HuH-7.5 (cell line): Measurements from ENCODE around the gene DIS3L2.
A peak's percentile ranks its signal among the peaks of the same experiment; 100 is the strongest.
"Not testable (repeated sequence)": the region's sequence is repeated elsewhere in the genome, so short reads cannot be mapped to it uniquely, and the experiment has no call there.

Source experiments
- DNase-seq: peaks from one replicate; pipeline ENCODE4 v3.0.0; 2011; ENCODE audit warnings: low spot score

DIS3L2 gene

GRCh38 chr2:232321156-232321816, 359.8 kb downstream of the DIS3L2 start:
- DNase-seq, result no peak

GRCh38 chr2:232321817-232322559, 360.5 kb downstream of the DIS3L2 start:
- DNase-seq, result no peak

DNA sequence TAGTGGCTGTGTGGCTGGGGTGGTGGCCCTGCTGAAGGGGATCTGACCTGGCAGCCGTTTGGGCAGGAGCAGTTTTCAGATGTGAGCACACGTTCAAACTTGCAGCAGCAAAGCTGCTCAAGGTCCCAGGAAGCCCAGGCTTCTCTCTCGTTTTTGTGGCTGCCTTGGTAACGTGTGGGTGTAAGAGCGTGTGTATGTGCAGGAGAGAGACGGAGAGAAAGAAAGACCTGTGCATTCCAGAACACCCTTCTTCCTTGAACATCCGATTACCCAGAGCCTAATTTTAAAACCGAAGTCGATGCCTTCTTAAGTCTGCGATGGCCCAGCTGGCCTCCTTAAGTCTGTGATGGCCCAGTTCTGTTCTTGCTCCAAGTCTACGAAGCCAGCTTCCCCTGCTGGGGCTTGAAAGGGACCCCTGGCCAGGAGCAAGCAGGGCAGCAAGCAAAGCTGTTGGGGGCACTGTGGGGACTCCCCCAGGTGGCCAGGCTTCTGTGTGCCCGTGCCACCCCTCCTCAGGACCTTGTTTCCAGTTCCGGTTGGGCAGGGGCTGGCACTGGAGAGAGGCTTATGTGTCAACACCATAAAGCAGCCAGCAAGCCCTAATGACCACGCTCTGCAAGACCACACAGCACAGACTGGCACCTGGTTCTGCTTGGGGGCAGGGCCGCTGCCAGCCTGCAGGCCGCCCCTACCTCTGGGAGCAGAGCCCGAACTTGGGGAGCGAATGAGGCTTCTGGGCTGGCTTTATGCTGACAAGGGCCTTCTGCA, 361.2 kb downstream of the DIS3L2 start:
- DNase-seq, result no peak

- no peak for DNase-seq
Observed at GRCh38 chr2:232323328-232323650, 361.8 kb downstream of the DIS3L2 start.

GRCh38 chr2:232323967-232324366, 362.5 kb downstream of the DIS3L2 start:
- not testable (repeated sequence) for DNase-seq

GRCh38 chr2:232324778-232325177, 363.3 kb downstream of the DIS3L2 start:
- no peak for DNase-seq

- no peak for DNase-seq
Observed at GRCh38 chr2:232325324-232326273, 364.1 kb downstream of the DIS3L2 start.

DNA sequence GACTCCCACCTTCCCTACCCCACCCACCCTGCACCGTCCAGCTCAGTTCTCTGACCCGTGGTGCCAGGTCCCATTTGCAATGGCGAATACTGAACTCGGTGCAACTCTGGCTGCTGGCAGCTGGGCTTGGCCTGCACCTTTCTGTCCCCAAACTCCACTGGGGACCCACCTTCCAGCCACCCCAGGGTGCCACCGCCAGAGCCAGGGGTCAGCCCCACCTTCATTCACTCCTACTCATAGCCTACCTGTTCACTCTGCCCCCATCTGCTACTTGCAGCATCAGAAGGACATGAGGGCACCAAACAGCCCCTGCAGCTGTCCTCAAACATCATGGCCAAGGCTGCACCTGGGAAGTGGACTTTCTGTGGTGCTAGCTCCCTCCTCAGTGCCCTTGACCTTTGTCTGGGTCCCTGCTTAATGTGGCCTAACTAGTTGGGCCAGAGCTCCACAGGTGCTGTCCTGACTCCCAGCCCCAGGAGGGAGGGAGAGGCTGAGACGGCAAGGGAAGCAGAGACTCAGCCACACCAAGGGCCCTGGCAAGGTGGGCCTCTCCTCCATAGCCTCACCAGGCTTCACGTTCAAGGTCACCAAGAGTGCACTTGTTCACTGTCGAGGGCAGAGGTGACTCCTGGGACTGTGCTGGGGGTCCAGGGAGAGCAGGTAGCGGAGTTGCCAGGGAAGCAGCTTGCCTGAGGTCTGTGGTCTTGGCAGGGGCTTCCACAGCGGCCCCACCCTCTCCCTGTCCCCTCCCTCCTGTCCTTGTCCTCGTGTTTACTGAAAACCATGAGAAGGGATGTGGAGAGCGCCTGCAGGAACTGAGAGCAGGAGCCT, 365.0 kb downstream of the DIS3L2 start:
- not testable (repeated sequence) for DNase-seq

GRCh38 chr2:232327105-232328031, 365.9 kb downstream of the DIS3L2 start:
- peak; percentile 82 for DNase-seq

GRCh38 chr2:232328032-232328422, 366.5 kb downstream of the DIS3L2 start:
- DNase-seq, result no peak

DNA sequence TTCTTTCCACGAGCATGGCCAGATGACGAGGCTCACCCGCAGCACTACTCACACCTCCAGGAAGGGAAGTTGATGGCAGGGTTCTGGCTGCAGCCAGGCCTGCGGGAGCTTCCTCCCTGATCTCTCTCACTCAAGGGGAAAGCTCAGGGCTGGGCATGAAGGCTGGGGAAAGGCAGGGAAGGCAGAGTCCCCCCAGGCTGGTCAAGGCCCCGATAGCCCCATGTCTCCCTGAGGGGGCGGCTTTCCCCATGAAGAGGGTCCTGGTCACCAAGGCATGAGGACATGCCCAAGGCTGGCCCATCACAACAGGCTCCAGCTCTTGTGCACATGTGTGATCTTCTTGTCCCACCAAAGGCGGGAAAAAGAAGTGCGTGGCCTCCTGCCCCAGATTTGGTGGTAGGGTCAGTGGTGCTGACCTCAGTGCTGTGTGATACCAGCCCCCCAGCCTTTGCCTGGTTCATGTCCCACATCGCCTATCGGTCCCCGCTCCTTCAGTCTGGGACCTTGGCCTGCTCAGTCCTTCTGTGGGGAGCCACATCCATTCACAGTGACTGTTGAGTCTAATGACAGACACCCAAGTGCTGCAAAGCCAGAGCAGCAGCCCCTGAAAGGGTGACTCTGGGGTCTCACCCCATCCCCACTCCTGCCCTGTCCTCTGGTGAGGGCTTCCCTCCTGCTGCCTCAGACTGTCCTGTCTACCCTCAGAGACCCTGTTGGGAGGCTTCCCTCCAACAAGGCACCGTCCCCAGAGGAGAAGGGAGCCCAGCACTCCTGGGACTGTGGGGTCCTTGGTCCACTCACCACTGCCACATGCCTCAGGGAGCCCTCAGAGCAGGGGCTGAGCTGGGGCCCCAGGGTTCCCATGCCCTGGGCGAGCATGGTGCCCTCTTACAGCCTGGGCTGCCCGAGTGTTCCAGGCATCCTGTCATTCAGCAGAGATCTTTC, 367.3 kb downstream of the DIS3L2 start:
- no peak for DNase-seq

DNA sequence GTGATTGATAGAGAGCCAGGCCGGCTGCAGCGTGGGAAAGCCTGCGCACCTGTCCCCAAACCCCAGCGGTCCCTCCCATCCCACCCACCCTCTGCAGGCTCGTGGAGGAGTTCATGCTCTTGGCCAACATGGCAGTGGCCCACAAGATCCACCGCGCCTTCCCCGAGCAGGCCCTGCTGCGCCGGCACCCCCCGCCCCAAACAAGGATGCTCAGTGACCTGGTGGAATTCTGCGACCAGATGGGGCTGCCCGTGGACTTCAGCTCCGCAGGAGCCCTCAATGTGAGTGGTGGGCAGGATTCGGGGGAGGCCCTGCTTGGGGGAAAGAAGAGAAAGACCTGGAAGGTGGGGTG, 368.2 kb downstream of the DIS3L2 start:
- no peak for DNase-seq

DNA sequence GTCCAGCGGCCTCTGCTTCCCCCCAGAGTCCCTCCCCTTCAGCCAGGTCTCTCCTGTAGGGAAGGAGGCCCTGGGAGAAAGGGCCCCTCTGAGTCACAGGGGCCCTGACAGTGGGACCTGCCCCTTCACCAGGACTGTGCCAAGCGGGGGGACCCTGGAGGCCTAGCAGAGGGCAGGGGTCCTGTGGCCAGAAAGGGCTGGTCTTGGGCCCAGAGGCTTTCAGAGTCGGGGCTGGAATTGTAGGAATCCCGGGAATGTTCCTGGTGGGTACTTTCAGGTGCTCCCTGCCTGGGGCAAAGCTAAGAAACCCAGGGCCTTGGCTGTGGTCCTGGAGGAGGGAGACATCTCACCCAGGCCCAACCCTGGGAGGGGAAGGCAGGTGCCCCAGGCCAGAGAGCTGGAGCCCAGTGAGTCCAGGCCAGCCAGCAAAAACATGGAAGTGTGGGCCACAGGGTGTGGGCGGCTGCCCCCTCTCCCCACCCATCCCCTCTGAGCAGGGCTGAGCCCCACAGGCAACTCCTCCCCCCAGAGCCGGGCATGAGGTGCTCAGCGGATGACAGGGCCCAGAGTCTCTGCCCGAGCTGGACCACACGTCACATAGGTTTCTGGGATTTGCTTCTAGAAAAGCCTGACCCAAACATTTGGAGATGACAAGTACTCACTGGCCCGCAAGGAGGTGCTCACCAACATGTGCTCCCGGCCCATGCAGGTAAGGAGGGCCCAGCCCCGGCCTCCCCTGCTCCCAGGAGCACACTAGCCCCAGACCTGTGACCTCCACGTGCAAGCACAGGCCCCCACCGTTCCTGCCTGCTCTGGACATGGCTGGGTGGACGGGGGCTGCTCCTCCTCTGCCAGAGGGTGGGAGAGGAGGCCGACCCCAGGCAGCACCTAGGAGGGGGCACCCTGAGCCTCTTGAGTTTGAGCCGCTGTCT, 368.8 kb downstream of the DIS3L2 start:
- DNase-seq, result no peak

DNA sequence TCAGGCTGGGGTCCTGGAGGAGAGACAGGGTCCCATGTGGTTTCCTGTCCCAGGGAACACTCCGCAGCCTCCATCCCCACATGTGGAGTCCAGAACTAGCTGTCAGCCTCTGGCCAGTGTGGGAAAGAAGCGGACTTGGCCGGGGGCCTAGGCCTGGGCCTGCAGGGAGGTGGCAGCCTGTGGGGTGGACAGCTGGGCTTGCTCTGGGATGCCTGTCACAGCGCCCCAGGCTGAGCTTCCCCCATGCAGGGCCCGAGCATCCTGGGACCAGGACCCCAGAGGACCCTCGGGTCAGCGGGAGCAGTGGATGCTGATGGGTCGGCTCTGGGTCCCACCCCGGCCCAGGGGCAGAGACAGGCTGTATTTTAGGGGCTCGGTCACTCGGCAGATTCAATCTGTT, 369.5 kb downstream of the DIS3L2 start:
- DNase-seq, result not testable (repeated sequence)

DNA sequence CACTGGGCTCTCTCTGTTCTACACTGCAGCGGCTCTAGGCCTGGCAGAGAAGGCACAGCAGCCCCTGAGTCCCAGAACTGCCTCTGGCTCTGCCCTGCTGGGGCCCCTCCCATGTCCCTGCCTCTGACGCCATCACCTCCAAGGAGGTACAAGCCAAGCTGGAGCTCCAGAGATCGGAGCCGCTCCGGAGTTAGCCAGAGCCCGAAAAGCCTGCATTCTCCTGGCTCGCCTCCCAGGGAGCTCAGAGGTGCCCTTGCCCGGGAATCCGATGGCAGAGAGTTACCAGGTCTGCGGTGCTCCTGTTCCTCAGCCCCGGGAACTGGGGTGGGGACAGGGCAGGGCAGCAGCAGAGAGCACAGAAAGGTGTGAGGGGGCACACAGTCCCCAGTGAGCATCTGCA, 370.1 kb downstream of the DIS3L2 start:
- not testable (repeated sequence) for DNase-seq

DNA sequence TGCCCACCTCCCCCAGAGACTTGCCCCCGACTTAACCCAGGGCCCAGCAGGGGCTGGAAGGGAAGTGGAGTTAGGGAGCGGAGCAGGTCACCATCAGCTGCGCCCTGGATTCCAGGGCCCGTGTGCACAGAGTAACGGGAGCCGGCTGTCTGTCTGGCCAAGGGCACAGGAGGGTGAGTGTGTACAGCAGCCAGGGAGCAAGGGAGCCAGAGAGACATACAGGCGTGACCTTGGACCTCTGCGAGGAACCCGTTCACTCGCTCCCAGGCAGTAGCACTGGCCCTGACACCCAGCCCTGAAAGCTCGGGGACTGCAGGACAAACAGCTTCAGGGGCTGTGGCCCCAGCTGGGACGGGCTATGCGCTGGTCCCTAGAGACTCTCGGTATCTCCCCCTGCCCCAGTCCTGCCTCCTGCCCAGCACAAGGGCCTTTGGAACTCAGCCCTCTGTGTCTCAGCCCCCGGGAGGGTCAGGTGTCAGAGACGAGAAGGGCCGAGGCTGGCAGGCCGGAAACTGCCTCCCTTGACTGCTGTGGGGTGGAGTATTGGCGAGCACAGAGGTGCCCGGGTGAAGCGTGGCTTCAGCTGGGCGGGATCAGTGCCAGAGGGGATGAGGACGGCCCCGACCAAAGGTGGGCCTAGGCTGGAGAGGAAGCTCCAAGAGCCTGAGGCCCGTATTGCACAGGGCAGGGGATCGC, 370.9 kb downstream of the DIS3L2 start:
- DNase-seq, result not testable (repeated sequence)

GRCh38 chr2:232332940-232333259, 371.4 kb downstream of the DIS3L2 start:
- no peak for DNase-seq
